Activated naive CD4-positive, alpha-beta T cell treated with anti-CD3 and anti-CD28 coated beads, Interleukin-2, amount 10 ng/mL, durations not matched to agents 7 days and 5 days (primary cell): ENCODE data around the gene GJB4.
A peak's percentile ranks its signal among the peaks of the same experiment; 100 is the strongest.
"Not testable (repeated sequence)": the region's sequence is repeated elsewhere in the genome, so short reads cannot be mapped to it uniquely, and the experiment has no call there.

ENCODE experiments used
- CTCF ChIA-PET: fragments of 350-600 bp; sonication (Branson Sonifier 250); formaldehyde crosslinking; loops from one replicate; lab custom pipeline; 2021; ENCODE audit warnings: antibody characterized with exemption; lab: Charles Lee
- DNase-seq: peaks from one replicate; pipeline ENCODE4 v3.0.0-alpha.2; 2020
- H3K27ac Mint-ChIP-seq: one replicate; pipeline ENCODE4 v1.8.0; 2021; ENCODE audit warnings: mild to moderate bottlenecking, moderate library complexity, mixed read lengths
- H3K27me3 Mint-ChIP-seq: one replicate; pipeline ENCODE4 v1.8.0; 2021; ENCODE audit warnings: mild to moderate bottlenecking, mixed read lengths
- H3K36me3 Mint-ChIP-seq: one replicate; pipeline ENCODE4 v1.8.0; 2021; ENCODE audit warnings: mixed read lengths
- H3K4me1 Mint-ChIP-seq: one replicate; pipeline ENCODE4 v1.8.0; 2021; ENCODE audit warnings: mixed read lengths
- H3K4me3 Mint-ChIP-seq: one replicate; pipeline ENCODE4 v1.8.0; 2021; ENCODE audit warnings: mild to moderate bottlenecking, moderate library complexity, mixed read lengths
- H3K9me3 Mint-ChIP-seq: one replicate; pipeline ENCODE4 v1.8.0; 2021; ENCODE audit warnings: mixed read lengths

Gene GJB4

GRCh38 chr1:34790985-34791384, 31.4 kb downstream of the GJB4 start:
- Mint-ChIP-seq H3K4me1 (peaks cover 7% of the 10 kb centered on the region), H3K36me3 (no peaks in the 10 kb centered on the region), H3K4me3 (no peak overlapping the region), H3K27ac (no peak overlapping the region), H3K27me3 (peaks cover 59% of the 10 kb centered on the region), H3K9me3 (no peaks in the 10 kb centered on the region)
- DNase-seq, result no peak
- CTCF ChIA-PET, result no interaction called here

DNA sequence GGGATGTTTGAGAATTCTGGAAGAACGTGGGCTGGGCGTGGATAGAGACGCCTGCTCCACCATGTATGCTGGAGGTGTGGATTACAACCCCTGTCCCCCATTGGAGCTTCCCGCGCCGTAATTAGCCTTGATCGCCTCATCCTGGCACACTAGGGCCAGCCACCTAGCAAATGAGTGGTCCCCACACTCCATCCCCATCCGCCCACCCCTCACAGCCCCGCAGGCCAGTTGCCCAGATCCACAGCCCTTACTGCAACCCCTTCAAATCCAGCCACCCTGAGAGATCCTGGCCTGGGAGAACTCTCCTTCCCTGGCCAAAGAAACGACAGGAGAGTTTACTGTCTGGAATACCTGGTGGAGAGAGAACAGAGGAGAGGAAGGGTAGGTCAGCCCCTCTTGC, 32.9 kb downstream of the GJB4 start:
- DNase-seq, result no peak
- Mint-ChIP-seq H3K4me3 (peak overlapping the region; percentile 6), H3K27me3 (peaks cover 59% of the 10 kb centered on the region), H3K36me3 (no peaks in the 10 kb centered on the region), H3K27ac (no peak overlapping the region), H3K9me3 (no peaks in the 10 kb centered on the region), H3K4me1 (peaks cover 7% of the 10 kb centered on the region)
- CTCF ChIA-PET, result no interaction called here

GRCh38 chr1:34792868-34793727, 33.6 kb downstream of the GJB4 start, which contains the start of gene GJA4:
Gene GJA4 (plus strand): TSS chr1:34792999. CDS start chr1:34794214, 1,215 bp downstream.
- Mint-ChIP-seq H3K27me3 (peaks cover 56% of the 10 kb centered on the region), H3K36me3 (no peaks in the 10 kb centered on the region), H3K27ac (no peak within 1 kb of the TSS), H3K4me1 (peaks cover 7% of the 10 kb centered on the region), H3K9me3 (no peaks in the 10 kb centered on the region), H3K4me3 (peak within 1 kb of the TSS; percentile 6)
- CTCF ChIA-PET, result interaction anchor here (0.7 kb wide), 1 partner anchor 60 kb away, joined by 3 read pairs; no protein-coding TSS in a partner anchor
- peak; percentile 27 for DNase-seq

GRCh38 chr1:34794001-34794789, 34.7 kb downstream of the GJB4 start:
- H3K27ac Mint-ChIP-seq, result no peak overlapping the region

DNA sequence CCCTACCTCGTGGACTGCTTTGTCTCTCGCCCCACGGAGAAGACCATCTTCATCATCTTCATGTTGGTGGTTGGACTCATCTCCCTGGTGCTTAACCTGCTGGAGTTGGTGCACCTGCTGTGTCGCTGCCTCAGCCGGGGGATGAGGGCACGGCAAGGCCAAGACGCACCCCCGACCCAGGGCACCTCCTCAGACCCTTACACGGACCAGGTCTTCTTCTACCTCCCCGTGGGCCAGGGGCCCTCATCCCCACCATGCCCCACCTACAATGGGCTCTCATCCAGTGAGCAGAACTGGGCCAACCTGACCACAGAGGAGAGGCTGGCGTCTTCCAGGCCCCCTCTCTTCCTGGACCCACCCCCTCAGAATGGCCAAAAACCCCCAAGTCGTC, 35.2 kb downstream of the GJB4 start:
- DNase-seq, result no peak
- no peak overlapping the region for H3K4me3 Mint-ChIP-seq
- peaks cover 49% of the 10 kb centered on the region for H3K27me3 Mint-ChIP-seq
- peaks cover 7% of the 10 kb centered on the region for H3K4me1 Mint-ChIP-seq
- CTCF ChIA-PET, result no interaction called here
- H3K27ac Mint-ChIP-seq, result no peak overlapping the region
- no peaks in the 10 kb centered on the region for H3K9me3 Mint-ChIP-seq
- H3K36me3 Mint-ChIP-seq, result no peaks in the 10 kb centered on the region

More at GRCh38 chr1:34794001-34794789, 34.7 kb downstream of the GJB4 start:
- H3K27me3 Mint-ChIP-seq, result peaks cover 52% of the 10 kb centered on the region
- peaks cover 7% of the 10 kb centered on the region for H3K4me1 Mint-ChIP-seq
- no peak overlapping the region for H3K4me3 Mint-ChIP-seq
- H3K9me3 Mint-ChIP-seq, result no peaks in the 10 kb centered on the region
- H3K36me3 Mint-ChIP-seq, result no peaks in the 10 kb centered on the region
- CTCF ChIA-PET, result interaction anchor here (0.7 kb wide), 1 partner anchor 59 kb away, joined by 3 read pairs; no protein-coding TSS in a partner anchor
- no peak for DNase-seq

DNA sequence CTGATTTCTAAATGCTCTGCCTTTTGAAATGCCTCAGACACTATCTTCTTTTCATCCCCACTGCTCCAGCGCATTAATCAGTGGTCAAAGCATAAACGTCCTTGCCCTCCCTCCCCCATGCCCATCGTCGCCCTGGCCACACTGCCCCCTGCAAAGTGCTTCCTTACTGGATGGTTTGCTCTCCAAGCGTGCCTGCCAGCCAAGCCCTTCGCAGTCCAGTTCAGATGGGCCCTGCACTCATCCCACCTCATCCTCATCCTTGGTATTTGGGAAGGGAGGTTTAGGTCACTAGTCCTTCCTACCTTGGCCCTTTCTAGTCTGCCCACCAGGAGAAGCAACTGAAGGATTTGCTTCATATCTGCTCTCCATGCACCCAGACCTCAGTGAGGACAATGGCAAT, 36.4 kb downstream of the GJB4 start:
- Mint-ChIP-seq H3K9me3 (no peaks in the 10 kb centered on the region), H3K27ac (no peak overlapping the region), H3K4me3 (no peak overlapping the region), H3K36me3 (no peaks in the 10 kb centered on the region), H3K27me3 (peaks cover 43% of the 10 kb centered on the region), H3K4me1 (peaks cover 3% of the 10 kb centered on the region)
- CTCF ChIA-PET, result interaction anchor here (1.3 kb wide), 1 partner anchor 56 kb away, joined by 4 read pairs; no protein-coding TSS in a partner anchor
- no peak for DNase-seq

GRCh38 chr1:34796990-34797389, 37.5 kb downstream of the GJB4 start:
- CTCF ChIA-PET, result interaction anchor here (1.3 kb wide), 1 partner anchor 55 kb away, joined by 4 read pairs; no protein-coding TSS in a partner anchor
- DNase-seq, result no peak
- Mint-ChIP-seq H3K4me3 (no peak overlapping the region), H3K36me3 (no peaks in the 10 kb centered on the region), H3K4me1 (peaks cover 3% of the 10 kb centered on the region), H3K9me3 (no peaks in the 10 kb centered on the region), H3K27ac (no peak overlapping the region), H3K27me3 (peaks cover 33% of the 10 kb centered on the region)

- CTCF ChIA-PET, result interaction anchor here (1.0 kb wide), 1 partner anchor 14 kb away, joined by 5 read pairs; no protein-coding TSS in a partner anchor
Measured at GRCh38 chr1:34800214-34800613, 40.7 kb downstream of the GJB4 start.

GRCh38 chr1:34803770-34804169, 44.2 kb downstream of the GJB4 start:
- Mint-ChIP-seq H3K9me3 (no peaks in the 10 kb centered on the region), H3K27ac (no peak overlapping the region)
- CTCF ChIA-PET, result no interaction called here

More at GRCh38 chr1:34800214-34800613, 40.7 kb downstream of the GJB4 start:
- no peaks in the 10 kb centered on the region for H3K9me3 Mint-ChIP-seq
- no peak overlapping the region for H3K27ac Mint-ChIP-seq
- no peaks in the 10 kb centered on the region for H3K4me1 Mint-ChIP-seq
- no peak for DNase-seq
- no peak overlapping the region for H3K4me3 Mint-ChIP-seq
- no peaks in the 10 kb centered on the region for H3K36me3 Mint-ChIP-seq
- H3K27me3 Mint-ChIP-seq, result peaks cover under 1% of the 10 kb centered on the region

GRCh38 chr1:34806396-34806795, 46.9 kb downstream of the GJB4 start:
- no peak for DNase-seq
- H3K27me3 Mint-ChIP-seq, result no peaks in the 10 kb centered on the region
- CTCF ChIA-PET, result no interaction called here

More at GRCh38 chr1:34803770-34804169, 44.2 kb downstream of the GJB4 start:
- H3K4me3 Mint-ChIP-seq, result no peak overlapping the region
- DNase-seq, result no peak
- no peaks in the 10 kb centered on the region for H3K27me3 Mint-ChIP-seq
- no peaks in the 10 kb centered on the region for H3K36me3 Mint-ChIP-seq
- H3K4me1 Mint-ChIP-seq, result no peaks in the 10 kb centered on the region

DNA sequence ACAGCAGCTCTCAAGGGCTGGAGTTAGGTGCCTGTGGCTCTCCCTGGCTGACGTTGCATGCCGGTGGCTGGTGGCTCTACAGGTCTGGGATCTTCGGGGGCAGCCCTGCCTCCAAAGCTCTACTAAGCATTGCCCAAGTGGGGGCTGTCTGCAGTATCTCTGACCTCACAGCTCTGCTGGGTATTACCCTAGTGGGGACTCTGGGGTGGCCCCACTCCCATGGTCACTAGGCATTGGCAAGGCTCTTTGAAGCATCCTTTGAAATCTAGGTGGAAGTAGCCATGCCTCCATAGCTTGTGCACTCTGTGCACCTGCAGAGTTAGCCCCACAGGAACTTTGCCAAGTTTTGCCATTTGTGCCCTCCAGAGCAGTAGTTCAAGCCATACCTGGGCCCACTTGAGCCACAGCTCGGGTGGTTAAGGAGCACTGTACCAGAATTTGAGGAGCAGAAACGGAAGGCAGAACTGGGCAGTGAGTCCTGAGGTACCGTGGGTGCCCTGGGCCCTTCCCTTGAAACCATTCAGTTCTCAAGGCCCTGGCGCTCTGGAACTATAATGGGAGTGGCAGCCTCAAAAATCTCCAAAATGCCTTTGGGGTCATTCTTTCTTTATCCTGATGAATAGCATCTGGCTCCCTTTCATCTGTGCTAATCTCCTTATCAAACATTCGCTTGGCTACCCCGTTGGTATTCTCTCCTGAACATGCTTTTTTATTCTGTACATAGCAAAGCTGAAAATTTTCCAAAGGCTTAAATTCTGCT, 48.7 kb downstream of the GJB4 start:
- H3K4me3 Mint-ChIP-seq, result no peak overlapping the region
- H3K27me3 Mint-ChIP-seq, result no peaks in the 10 kb centered on the region
- peaks cover 5% of the 10 kb centered on the region for H3K4me1 Mint-ChIP-seq
- DNase-seq, result no peak
- peaks cover 4% of the 10 kb centered on the region for H3K9me3 Mint-ChIP-seq
- no peaks in the 10 kb centered on the region for H3K36me3 Mint-ChIP-seq
- CTCF ChIA-PET, result no interaction called here
- no peak overlapping the region for H3K27ac Mint-ChIP-seq

More at GRCh38 chr1:34806396-34806795, 46.9 kb downstream of the GJB4 start:
- peaks cover 4% of the 10 kb centered on the region for H3K9me3 Mint-ChIP-seq
- H3K27ac Mint-ChIP-seq, result no peak overlapping the region
- no peaks in the 10 kb centered on the region for H3K36me3 Mint-ChIP-seq
- H3K4me1 Mint-ChIP-seq, result peaks cover 5% of the 10 kb centered on the region
- H3K4me3 Mint-ChIP-seq, result no peak overlapping the region

DNA sequence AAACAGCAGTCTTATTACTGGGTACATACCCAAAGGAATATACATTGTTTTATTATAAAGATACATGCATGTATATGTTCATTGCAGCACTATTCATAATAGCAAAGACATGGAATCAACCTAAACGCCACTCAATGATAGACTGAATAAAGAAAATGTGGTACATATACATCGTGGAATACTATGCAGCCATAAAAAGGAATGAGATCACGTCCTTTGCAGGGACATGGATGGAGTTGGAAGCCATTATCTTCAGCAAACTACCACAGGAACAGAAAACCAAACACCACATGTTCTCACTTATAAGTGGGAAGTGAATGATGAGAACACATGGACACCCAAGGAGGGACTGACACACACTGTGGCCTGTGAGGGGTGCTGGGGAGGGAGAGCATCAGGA, 51.2 kb downstream of the GJB4 start:
- DNase-seq, H3K36me3 Mint-ChIP-seq, H3K27ac Mint-ChIP-seq, H3K27me3 Mint-ChIP-seq, H3K4me3 Mint-ChIP-seq, H3K9me3 Mint-ChIP-seq, H3K4me1 Mint-ChIP-seq, CTCF ChIA-PET: not testable (repeated sequence)
